ENCODE measurements around the gene ARID1B. TPM values are rescaled to one million over a fixed set of nuclear protein-coding genes. Genes with fewer than 3 reads are reported as not detected.

The ARID1B gene
- total RNA-seq, 1 experiment from 2014 or later = 91.7 TPM

- TF ChIP-seq SIN3A (IDR thresholded peaks at IDR 0.05; ENCODE audit: borderline replicate concordance, insufficient read depth, low read depth, low read length) = no peak
- TF ChIP-seq TCF7L2 (IDR thresholded peaks at IDR 0.05; ENCODE audit: low read depth, low read length) = no peak
- TF ChIP-seq, protein P1, sequence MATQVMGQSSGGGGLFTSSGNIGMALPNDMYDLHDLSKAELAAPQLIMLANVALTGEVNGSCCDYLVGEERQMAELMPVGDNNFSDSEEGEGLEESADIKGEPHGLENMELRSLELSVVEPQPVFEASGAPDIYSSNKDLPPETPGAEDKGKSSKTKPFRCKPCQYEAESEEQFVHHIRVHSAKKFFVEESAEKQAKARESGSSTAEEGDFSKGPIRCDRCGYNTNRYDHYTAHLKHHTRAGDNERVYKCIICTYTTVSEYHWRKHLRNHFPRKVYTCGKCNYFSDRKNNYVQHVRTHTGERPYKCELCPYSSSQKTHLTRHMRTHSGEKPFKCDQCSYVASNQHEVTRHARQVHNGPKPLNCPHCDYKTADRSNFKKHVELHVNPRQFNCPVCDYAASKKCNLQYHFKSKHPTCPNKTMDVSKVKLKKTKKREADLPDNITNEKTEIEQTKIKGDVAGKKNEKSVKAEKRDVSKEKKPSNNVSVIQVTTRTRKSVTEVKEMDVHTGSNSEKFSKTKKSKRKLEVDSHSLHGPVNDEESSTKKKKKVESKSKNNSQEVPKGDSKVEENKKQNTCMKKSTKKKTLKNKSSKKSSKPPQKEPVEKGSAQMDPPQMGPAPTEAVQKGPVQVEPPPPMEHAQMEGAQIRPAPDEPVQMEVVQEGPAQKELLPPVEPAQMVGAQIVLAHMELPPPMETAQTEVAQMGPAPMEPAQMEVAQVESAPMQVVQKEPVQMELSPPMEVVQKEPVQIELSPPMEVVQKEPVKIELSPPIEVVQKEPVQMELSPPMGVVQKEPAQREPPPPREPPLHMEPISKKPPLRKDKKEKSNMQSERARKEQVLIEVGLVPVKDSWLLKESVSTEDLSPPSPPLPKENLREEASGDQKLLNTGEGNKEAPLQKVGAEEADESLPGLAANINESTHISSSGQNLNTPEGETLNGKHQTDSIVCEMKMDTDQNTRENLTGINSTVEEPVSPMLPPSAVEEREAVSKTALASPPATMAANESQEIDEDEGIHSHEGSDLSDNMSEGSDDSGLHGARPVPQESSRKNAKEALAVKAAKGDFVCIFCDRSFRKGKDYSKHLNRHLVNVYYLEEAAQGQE (IDR thresholded peaks at IDR 0.05; ENCODE audit: insufficient read depth in 1 of 2, low read depth in 2 of 2, low read length in 1 of 2) = no peak
- no peak for TF ChIP-seq POLR2AphosphoS5 (IDR thresholded peaks at IDR 0.05; ENCODE audit: low read depth, low read length)
- TF ChIP-seq CTCF (IDR thresholded peaks at IDR 0.05) = no peak
- intact Hi-C loops (cut with micrococcal nuclease; ENCODE audit: unreplicated experiment) = no loop called here
- Histone ChIP-seq H3K9me3 (ENCODE audit: control insufficient read depth, insufficient read depth, low read depth, low read length) (no peaks in the 10 kb centered on the region), H3K4me1 (ENCODE audit: control insufficient read depth, insufficient read depth, low read length) (no peaks in the 10 kb centered on the region), H3K36me3 (ENCODE audit: control insufficient read depth, insufficient read depth, low read length) (peaks cover 2% of the 10 kb centered on the region), H3K4me3 (ENCODE audit: low read depth in 2 of 2, low read length in 2 of 2) (no peak overlapping the region), H3K27ac (ENCODE audit: low read length) (no peak overlapping the region), H3K27me3 (ENCODE audit: control insufficient read depth, insufficient read depth, low read length) (no peaks in the 10 kb centered on the region)
- no peak for ATAC-seq
- no peak for DNase-seq (ENCODE audit: low read depth, low spot score)
- in situ Hi-C loops (cut with HindIII; ENCODE audit: low pct_unique_long_range_greater_than_20kb, low sequenced_read_pairs) = no loop called here
- ChIA-PET CTCF (no interaction called here), POLR2A (no interaction called here)
- no TSS peak for BruUV-seq (replicated peaks)
These were observed 395.8 kb downstream of the ARID1B start for GRCh38 chr6:157172830-157173536.

- H3K4me1 ChIP-seq (ENCODE audit: control insufficient read depth, insufficient read depth, low read length) = no peaks in the 10 kb centered on the region
- ATAC-seq = no peak
- no peaks in the 10 kb centered on the region for H3K9me3 ChIP-seq (ENCODE audit: control insufficient read depth, insufficient read depth, low read depth, low read length)
- POLR2A ChIA-PET = no interaction called here
- no peak overlapping the region for H3K27ac ChIP-seq (ENCODE audit: low read length)
- DNase-seq (ENCODE audit: low read depth, low spot score) = no peak
- H3K4me3 ChIP-seq (ENCODE audit: low read depth in 2 of 2, low read length in 2 of 2) = no peak overlapping the region
- no TSS peak for BruUV-seq (replicated peaks)
- CTCF ChIA-PET = no interaction called here
- in situ Hi-C loops (cut with HindIII; ENCODE audit: low pct_unique_long_range_greater_than_20kb, low sequenced_read_pairs) (no loop called here), intact Hi-C loops (cut with micrococcal nuclease; ENCODE audit: unreplicated experiment) (no loop called here)
- peaks cover 3% of the 10 kb centered on the region for H3K36me3 ChIP-seq (ENCODE audit: control insufficient read depth, insufficient read depth, low read length)
- no peaks in the 10 kb centered on the region for H3K27me3 ChIP-seq (ENCODE audit: control insufficient read depth, insufficient read depth, low read length)
- no peak for TF ChIP-seq SIN3A (IDR thresholded peaks at IDR 0.05; ENCODE audit: borderline replicate concordance, insufficient read depth, low read depth, low read length)
- TF ChIP-seq, protein P1 (IDR thresholded peaks at IDR 0.05; ENCODE audit: insufficient read depth in 1 of 2, low read depth in 2 of 2, low read length in 1 of 2) = no peak
- no peak for TF ChIP-seq POLR2AphosphoS5 (IDR thresholded peaks at IDR 0.05; ENCODE audit: low read depth, low read length)
- TF ChIP-seq CTCF (IDR thresholded peaks at IDR 0.05) = no peak
- TF ChIP-seq TCF7L2 (IDR thresholded peaks at IDR 0.05; ENCODE audit: low read depth, low read length) = no peak
These were observed 396.6 kb downstream of the ARID1B start for GRCh38 chr6:157173776-157174175.
